Measurements from ENCODE around the gene LIPA. TPM values are rescaled to one million over a fixed set of nuclear protein-coding genes. Genes with fewer than 3 reads are reported as not detected.
"Not testable (repeated sequence)": the region's sequence is repeated elsewhere in the genome, so short reads cannot be mapped to it uniquely, and the experiment has no call there.

The LIPA gene
- total RNA-seq, 1 donor from 2014 or later: 18.9 TPM

DNA sequence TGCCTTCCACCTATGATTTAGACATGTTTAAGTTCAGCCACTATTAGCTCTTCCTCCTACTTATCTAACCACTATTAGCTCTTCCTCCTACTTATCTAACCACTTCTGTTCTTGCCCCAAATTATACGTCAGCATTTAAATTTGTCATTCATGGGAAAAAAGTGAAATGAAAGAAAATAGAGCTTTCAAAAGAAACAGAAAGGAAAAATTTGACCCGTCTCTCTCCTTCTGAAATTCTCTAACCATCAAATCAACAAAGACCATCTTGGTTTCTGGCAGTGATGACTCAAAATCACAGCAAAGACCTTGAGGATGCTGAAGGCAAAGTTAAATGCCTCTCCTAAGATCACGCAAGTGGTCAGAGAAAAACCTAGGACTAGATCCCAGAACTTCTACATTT, 2.6 kb downstream of the LIPA start:
- Mint-ChIP-seq H3K27ac (no peak overlapping the region), H3K4me3 (no peak overlapping the region), H3K4me1 (peaks cover 19% of the 10 kb centered on the region), H3K9me3 (peaks cover 13% of the 10 kb centered on the region), H3K36me3 (peaks cover 3% of the 10 kb centered on the region), H3K27me3 (ENCODE audit: insufficient read depth, low read depth) (peaks cover 8% of the 10 kb centered on the region)
- no peaks in the 10 kb centered on the region for H4K20me1 ChIP-seq (ENCODE audit: low read depth)
- H3K27ac ChIP-seq: no peak overlapping the region
- H3K4me2 ChIP-seq: no peak overlapping the region
- no peak for DNase-seq (ENCODE audit: low spot score)
- no peaks in the 10 kb centered on the region for H3K79me2 ChIP-seq (ENCODE audit: low read depth)
- TF ChIP-seq EZH2phosphoT487 (IDR thresholded peaks at IDR 0.05): no peak
- TF ChIP-seq EZH2 (IDR thresholded peaks at IDR 0.05): no peak
- TF ChIP-seq, protein P1, sequence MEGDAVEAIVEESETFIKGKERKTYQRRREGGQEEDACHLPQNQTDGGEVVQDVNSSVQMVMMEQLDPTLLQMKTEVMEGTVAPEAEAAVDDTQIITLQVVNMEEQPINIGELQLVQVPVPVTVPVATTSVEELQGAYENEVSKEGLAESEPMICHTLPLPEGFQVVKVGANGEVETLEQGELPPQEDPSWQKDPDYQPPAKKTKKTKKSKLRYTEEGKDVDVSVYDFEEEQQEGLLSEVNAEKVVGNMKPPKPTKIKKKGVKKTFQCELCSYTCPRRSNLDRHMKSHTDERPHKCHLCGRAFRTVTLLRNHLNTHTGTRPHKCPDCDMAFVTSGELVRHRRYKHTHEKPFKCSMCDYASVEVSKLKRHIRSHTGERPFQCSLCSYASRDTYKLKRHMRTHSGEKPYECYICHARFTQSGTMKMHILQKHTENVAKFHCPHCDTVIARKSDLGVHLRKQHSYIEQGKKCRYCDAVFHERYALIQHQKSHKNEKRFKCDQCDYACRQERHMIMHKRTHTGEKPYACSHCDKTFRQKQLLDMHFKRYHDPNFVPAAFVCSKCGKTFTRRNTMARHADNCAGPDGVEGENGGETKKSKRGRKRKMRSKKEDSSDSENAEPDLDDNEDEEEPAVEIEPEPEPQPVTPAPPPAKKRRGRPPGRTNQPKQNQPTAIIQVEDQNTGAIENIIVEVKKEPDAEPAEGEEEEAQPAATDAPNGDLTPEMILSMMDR (IDR thresholded peaks at IDR 0.05): no peak
- H3K9me3 ChIP-seq (ENCODE audit: low read depth): no peaks in the 10 kb centered on the region
- H3K9ac ChIP-seq: no peak overlapping the region
- H3K4me1 ChIP-seq: peaks cover 8% of the 10 kb centered on the region
- peaks cover 23% of the 10 kb centered on the region for H3K27me3 ChIP-seq
- H3K36me3 ChIP-seq: no peaks in the 10 kb centered on the region
- no peak overlapping the region for H2AFZ ChIP-seq (replicated peaks)
- H3K4me3 ChIP-seq: no peak overlapping the region
- peaks cover 3% of the 10 kb centered on the region for H3F3A ChIP-seq (ENCODE audit: low read depth)

DNA sequence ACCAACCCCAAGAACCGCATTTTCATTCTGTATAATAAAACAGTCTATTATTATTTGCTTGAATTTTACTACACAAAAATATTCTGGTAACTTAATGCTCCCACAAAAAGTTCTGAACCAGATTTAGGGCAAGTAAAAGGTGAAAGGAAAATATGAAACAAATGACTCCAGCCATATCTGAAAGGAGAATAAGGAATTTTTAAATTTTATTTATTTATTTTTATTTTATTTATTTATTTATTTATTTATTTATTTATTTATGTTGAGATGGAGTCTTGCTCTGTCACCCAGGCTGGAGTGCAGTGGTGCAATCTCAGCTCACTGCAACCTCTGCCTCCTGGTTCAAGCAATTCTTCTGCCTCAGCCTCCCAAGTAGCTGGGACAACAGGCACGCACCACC, 4.0 kb downstream of the LIPA start:
- not testable (repeated sequence) for H3K36me3 ChIP-seq; H3F3A ChIP-seq (ENCODE audit: low read depth); H4K20me1 ChIP-seq (ENCODE audit: low read depth); H3K4me3 Mint-ChIP-seq; H3K9me3 ChIP-seq (ENCODE audit: low read depth); H3K9ac ChIP-seq; H3K4me1 ChIP-seq; H2AFZ ChIP-seq (replicated peaks); H3K36me3 Mint-ChIP-seq; H3K4me2 ChIP-seq; H3K27me3 Mint-ChIP-seq (ENCODE audit: insufficient read depth, low read depth); H3K9me3 Mint-ChIP-seq; H3K79me2 ChIP-seq (ENCODE audit: low read depth); H3K27ac Mint-ChIP-seq; H3K4me3 ChIP-seq; DNase-seq (ENCODE audit: low spot score); H3K27ac ChIP-seq
- peaks cover 24% of the 10 kb centered on the region for H3K4me1 Mint-ChIP-seq
- peaks cover 37% of the 10 kb centered on the region for H3K27me3 ChIP-seq

DNA sequence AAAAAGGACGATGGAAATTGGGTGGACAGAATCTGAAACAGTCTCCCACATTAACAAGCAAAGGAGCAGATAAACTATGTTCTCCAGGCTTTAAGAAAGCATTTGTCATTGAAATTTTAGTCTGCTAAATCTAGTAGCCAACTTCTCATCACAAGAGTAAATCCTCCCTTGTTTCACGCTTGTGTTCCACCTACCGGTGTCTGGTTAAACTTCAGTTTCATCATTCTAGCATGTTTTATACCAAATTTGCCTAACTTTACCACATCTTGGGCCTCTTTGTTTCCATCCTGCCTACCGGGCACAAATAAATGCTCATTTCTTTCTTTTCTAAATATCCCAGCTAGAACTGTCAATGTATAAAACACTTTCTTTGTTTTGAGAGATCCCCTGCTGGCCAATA, 5.8 kb downstream of the LIPA start:
- Histone ChIP-seq H3K36me3 (no peaks in the 10 kb centered on the region), H3K9me3 (ENCODE audit: low read depth) (no peaks in the 10 kb centered on the region), H3K27ac (no peak overlapping the region), H3F3A (ENCODE audit: low read depth) (no peaks in the 10 kb centered on the region), H3K4me3 (no peak overlapping the region), H2AFZ (replicated peaks) (no peak overlapping the region), H3K4me1 (peaks cover 12% of the 10 kb centered on the region), H3K9ac (no peak overlapping the region), H4K20me1 (ENCODE audit: low read depth) (no peaks in the 10 kb centered on the region), H3K79me2 (ENCODE audit: low read depth) (no peaks in the 10 kb centered on the region), H3K27me3 (peaks cover 49% of the 10 kb centered on the region), H3K4me2 (no peak overlapping the region)
- peaks cover 2% of the 10 kb centered on the region for H3K9me3 Mint-ChIP-seq
- peaks cover 26% of the 10 kb centered on the region for H3K4me1 Mint-ChIP-seq
- H3K27ac Mint-ChIP-seq: no peak overlapping the region
- no peak overlapping the region for H3K4me3 Mint-ChIP-seq
- DNase-seq (ENCODE audit: low spot score): no peak
- peaks cover 4% of the 10 kb centered on the region for H3K27me3 Mint-ChIP-seq (ENCODE audit: insufficient read depth, low read depth)
- TF ChIP-seq EZH2phosphoT487 (IDR thresholded peaks at IDR 0.05) (no peak), EZH2 (IDR thresholded peaks at IDR 0.05) (no peak)
- TF ChIP-seq, protein P1 (IDR thresholded peaks at IDR 0.05): no peak
- peaks cover 3% of the 10 kb centered on the region for H3K36me3 Mint-ChIP-seq

DNA sequence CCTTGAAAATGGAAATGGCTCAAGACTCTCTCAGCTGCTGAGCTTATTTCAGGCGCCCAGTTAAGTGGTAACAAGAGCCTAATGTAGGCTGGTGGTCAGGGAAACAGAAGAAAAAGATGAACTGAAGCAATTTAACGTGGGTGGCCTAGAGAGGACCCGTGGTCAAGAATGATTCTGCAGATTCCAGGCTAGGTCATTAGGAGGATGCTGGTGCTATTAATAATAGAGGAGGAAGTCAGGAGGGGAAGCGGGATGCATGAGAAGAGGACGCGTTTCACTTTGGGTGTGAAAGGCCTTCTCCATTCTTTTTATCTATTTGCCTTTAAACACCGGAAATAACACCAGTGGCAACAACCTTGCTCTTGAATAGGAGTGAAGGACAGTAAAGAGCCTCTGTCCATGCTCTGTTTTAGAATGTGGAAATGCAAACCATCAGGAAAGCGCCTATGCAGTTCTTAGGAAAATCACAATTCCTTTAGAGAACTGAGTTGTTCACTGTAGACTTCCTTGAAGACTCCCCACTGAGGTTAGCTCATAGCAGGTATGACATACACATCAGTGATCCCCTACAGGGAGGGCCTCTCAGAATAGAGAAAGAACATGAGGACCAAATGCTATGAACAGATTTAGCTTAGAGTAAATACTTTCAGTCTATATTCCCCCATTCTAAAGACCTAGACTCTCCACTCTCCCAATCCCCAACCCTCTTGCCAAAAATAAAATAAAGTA, 8.6 kb downstream of the LIPA start:
- Histone ChIP-seq H3K27ac (no peak overlapping the region), H3K4me1 (peaks cover 12% of the 10 kb centered on the region), H3K9me3 (ENCODE audit: low read depth) (no peaks in the 10 kb centered on the region), H4K20me1 (ENCODE audit: low read depth) (no peaks in the 10 kb centered on the region), H3K4me2 (no peak overlapping the region), H3K36me3 (no peaks in the 10 kb centered on the region), H3K4me3 (no peak overlapping the region), H3F3A (ENCODE audit: low read depth) (no peaks in the 10 kb centered on the region), H2AFZ (replicated peaks) (no peak overlapping the region), H3K27me3 (peaks cover 69% of the 10 kb centered on the region), H3K79me2 (ENCODE audit: low read depth) (no peaks in the 10 kb centered on the region), H3K9ac (no peak overlapping the region)
- Mint-ChIP-seq H3K36me3 (peaks cover 6% of the 10 kb centered on the region), H3K27ac (no peak overlapping the region), H3K27me3 (ENCODE audit: insufficient read depth, low read depth) (peaks cover 16% of the 10 kb centered on the region), H3K4me3 (no peak overlapping the region), H3K4me1 (peaks cover 24% of the 10 kb centered on the region), H3K9me3 (peaks cover 2% of the 10 kb centered on the region)
- DNase-seq (ENCODE audit: low spot score): no peak
- TF ChIP-seq EZH2phosphoT487 (IDR thresholded peaks at IDR 0.05): no peak
- TF ChIP-seq, protein P1 (IDR thresholded peaks at IDR 0.05): no peak
- TF ChIP-seq EZH2 (IDR thresholded peaks at IDR 0.05): no peak
